ENCODE results near the gene ELL.

ELL gene

DNA sequence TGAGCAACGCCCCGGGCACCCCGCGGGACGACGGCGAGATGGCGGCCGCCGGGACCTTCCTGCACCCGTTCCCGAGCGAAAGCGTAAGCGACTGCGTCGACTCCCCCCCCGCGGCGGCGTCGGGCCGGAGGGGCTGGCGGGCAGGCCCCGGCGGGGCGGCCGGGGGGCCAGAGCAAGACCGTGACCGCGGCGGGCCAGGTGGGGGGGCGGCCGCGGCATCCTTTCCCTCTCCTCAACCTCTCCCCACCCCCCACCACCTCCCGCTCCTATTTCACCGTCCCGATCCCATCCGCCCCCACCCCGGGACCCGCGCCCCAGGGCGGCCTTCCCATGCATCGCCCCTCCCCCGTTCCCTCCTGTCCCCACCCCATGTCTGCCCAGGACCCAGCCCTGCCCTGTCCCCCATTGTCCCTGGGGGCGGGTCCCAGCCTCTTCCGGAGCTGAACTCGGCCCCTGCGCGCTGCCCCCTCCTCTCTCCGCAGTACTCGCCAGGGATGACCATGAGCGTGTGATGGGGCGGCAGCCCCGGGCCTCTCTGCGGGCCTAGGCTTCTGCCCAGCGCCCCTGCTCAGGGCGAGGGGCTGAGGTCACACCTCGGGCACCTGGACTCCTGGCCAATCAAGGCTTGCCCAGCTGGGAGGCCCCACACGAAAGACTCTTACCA, 88.0 kb downstream of the ELL start:
- DNase-seq (ENCODE audit: low spot score), result no peak

DNA sequence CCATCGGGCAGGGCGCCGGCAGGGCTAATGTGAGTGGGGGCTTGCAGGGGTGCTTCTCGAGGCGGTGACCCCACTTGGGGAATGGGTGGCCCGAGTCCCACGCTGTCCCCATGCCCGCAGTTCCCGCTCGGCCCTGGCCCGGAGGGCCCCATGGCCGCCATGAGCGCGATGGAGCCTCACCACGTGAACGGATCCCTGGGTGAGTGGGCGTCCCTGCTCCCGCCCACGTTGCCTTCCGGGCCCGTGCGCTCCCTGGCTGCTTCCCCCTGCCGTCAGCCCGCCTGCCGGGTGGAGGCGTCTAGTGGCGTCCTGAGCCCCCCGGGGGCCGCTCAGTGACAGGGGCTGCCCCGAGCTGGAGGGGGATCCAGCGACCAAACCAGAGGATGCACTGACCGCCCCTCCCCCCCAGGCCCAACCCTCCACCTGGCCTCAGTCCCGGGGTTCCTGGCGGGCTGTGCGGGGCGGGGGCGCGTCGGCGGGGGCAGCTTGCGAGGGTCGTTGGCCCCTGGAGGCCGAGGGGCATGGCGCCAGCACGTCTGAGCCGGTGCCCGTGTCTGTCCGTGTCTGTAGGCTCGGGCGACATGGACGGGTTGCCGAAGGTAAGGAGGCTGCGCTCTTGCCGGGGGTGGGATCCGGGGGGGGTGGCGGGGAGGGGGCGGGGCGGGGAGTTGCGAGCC, 88.7 kb downstream of the ELL start:
- no peak for DNase-seq (ENCODE audit: low spot score)

DNA sequence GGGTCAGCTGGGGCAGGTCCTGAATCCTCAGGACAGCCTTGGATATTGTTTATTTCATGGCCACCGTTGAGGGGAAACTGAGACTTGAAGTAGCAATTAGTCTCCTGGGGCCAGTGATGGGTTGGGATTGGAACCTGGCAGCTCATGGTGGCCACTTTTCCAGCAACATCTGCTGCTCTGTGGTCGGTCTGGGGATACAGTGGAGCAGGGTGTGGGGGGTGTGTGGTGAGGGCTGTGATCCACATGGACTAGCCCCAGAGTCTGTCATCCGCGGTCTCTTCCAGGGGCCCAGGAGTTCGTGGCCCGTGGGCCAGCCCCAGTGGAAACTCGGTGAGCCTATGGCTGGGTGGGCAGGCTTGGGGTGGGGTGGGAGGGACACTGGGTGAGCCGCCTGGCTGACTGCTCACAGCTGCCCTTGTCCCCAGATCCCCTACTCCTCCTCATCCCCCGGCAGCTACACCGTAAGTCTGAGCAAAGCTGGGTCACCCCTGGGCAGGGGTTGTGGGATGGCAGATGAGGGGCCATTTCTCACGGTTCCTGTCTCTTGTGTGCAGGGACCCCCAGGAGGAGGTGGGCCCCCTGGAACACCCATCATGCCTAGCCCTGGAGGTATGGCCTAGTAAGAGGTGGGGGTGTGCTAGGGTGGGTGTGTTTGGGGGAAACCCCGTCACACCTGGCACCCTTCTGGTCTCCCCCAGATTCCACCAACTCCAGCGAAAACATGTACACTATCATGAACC, 89.4 kb downstream of the ELL start:
- no peak for DNase-seq (ENCODE audit: low spot score)

GRCh38 chr19:18431351-18432197, 90.3 kb downstream of the ELL start:
- no peak for DNase-seq (ENCODE audit: low spot score)

DNA sequence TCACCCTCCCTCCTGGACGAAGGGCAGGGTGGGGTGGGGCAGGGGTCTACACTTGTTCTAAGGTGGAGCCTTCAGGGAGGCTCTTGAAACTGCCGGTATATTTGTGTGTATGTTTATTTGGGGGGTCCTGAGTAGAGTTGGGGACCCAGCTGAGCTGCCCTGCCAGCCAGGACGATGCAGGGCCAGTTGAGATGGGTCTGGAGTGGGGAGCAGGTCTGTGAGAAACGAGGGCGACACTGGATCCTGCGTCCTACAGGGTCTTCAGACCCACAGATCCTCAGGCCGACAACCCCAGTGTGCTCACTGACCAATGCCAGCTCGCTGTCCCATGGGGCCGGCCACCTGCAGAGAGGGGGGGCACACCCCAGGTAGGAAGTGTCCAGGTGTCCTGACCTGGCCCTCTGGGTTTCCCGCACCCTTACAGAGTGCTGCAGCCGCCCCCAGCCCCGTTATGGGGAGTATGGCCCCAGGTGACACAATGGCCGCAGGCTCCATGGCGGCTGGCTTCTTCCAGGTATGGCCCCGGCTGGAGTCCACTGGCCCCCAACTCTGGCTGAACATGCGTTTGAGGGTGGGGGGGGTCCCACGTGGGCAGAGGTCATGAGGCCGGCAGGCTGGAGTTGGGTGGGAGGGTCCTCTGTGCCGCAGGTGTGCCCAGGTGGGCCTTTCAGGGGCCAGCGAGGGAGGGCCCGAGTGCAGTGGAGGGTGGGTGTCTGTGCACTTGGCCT, 91.3 kb downstream of the ELL start:
- DNase-seq (ENCODE audit: low spot score), result no peak

DNA sequence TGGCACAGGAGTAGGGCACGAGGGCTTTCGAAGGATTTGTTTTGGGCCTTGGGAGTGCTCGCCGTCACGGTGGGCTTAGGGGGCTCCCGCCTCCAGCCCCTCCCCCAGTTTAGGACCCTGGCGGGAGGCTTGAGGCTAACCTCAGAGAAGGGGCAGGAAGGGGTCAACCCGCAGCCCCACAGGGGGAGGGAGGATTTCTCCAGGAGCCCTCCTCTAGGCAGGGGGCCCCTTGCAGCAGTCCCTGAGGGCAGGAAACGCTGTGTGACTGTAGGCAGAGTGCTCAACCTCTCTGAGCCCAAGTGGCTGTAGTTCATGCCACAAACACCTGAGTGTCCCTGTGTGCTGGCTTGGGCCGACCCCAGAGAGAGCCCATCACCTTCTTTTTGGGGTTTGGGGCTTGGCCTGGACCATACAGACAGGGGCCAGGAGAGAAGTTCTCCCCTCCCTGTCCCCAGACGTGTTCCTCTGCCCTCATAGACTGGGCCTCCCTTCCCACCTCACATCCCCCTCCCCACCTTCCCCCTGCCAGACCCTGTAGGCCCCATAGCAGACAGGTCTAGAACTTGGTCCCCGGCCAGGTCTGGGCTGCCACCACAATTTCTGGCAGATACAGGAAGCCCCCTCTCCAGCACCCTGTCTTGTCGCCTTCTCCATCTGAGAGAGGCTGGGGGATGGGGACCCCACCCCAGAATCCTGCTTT, 92.0 kb downstream of the ELL start:
- no peak for DNase-seq (ENCODE audit: low spot score)

GRCh38 chr19:18428787-18429674, 92.8 kb downstream of the ELL start:
- peak; percentile 91 for DNase-seq (ENCODE audit: low spot score)

DNA sequence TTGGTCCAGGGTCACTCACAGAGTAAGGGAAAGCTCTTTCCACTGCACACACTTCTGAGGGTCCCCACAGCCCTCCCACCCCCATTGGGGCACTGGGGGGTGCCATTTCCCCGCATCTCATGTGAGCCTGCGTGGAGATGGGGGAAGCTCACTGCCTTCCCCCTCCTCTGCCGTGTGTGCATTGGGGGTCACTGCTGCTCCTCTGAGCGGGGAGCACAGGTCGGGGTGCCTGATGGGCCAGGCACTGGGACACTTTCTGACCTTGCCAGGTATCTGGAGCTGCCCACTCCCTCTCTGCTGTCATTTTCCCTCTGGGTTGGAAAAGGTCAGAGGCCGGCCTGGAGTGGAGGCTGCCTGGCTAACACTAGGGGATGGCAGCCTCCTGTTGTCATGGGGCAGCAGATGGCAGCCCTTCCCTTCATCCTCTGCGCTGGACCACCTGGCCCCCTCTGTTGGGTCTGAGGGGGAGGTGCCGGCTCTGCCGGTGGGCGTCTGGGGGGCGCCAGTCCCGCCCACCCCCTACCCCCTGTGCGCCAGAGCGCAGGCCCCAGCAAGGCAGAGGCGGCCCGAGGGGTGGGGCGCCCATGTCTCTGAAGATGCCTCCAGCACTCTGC, 93.6 kb downstream of the ELL start:
- DNase-seq (ENCODE audit: low spot score), result no peak

GRCh38 chr19:18427743-18428113, 94.1 kb downstream of the ELL start:
- DNase-seq (ENCODE audit: low spot score), result no peak

- DNase-seq (ENCODE audit: low spot score), result no peak
Observed at GRCh38 chr19:18427080-18427742, 94.7 kb downstream of the ELL start.

DNA sequence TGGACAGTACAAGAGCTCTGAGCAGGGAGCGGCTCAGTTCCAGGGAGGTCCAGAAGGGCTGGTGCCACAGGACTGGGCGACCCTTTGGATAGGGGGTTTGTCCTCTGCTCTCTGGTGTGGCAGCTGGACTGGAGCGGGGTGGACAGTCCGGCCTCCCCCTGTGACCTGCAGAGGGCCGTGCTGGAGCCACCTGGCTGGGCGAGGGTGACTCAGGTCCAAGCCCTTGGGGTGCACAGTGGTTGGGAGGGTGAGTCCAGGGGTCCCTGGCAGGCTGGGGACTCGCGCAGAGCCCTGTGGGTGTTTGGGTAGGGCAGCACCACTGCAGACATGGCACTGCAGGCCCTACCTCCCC, 95.5 kb downstream of the ELL start:
- no peak for DNase-seq (ENCODE audit: low spot score)

DNA sequence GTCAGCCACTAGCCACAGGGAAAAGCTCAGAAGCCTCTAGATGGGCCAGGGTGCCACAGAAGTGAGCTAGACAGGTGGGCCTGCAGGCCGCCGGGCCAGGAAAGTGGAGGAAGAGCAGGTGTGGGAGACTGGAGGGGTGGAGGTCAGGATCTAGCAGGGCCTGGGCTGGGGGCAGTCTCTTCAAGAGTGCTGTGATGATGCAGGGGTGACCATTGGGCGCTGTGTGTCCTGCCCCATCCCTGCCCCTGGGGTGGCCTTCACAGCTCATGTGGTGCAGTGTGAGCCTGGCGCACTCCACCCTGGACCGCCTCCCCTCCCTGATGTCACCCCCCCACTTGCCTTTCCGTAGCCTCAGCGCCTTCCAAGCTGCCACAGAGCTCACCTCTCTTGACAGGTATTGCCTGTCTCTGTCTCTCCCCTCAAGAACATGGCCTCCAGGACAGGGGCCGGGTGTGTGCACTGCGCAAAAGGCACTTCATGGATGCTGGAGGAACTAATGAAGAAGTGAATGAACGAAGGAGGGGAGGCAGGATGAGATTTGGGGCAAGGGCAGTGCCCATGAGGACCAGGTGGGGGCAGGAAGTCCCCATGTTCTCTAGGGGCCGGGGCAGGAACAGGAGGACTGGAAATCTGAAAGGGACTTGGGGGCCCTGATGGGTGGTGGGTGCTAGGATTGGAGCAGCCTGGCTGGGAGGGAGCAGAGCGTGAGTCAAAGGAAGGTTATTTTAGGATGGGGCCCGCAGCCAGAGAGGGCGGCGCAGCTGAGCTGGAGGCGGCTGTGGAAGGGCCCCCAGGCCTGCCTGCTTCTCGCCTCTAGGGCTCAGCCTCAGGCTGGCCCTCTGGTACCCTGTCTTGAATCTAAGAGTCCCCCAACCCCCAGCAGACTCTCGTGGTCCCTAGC, 96.1 kb downstream of the ELL start:
- no peak for DNase-seq (ENCODE audit: low spot score)

DNA sequence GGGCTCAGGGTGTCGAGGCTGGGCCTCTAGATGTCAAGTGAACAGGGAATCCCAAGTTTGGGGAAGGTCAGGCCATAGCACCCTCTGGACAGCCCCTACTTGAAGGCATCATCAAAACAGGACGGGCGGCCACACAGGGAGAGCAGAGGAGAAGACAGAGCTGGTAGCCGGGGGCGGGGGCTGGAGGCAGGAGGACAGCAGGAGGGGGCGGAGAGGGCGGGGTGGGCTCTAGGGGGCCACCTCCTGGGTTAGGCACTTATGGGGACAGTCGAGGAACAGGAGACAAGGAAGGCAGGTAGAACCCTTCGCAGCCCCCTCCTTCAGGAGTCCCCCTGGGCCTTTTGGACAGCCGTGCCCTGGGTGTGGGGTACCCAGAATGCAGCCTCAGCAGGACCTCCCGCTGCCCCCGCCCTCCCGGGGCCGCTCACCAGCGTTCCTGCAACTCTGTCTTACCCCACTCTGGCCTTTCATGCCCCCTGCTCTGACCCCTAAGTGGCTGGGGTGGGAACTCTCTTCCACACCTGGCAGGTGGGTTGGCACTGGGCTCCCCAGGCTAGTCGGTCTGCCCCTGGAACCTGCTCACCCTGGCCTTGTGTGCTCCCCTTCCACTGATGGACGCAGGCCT, 96.9 kb downstream of the ELL start:
- DNase-seq (ENCODE audit: low spot score), result no peak

GRCh38 chr19:18424122-18424889, 97.6 kb downstream of the ELL start:
- DNase-seq (ENCODE audit: low spot score), result no peak

- DNase-seq (ENCODE audit: low spot score), result no peak
Observed at GRCh38 chr19:18423258-18424020, 98.4 kb downstream of the ELL start.

Measured in CD4-positive, alpha-beta T cell treated with Interleukin-2 at 100 ng/mL for 4 hours (primary cell).